WI38 (cell line): ENCODE results near the gene CEP170.

Experiments used
- H3K4me3 ChIP-seq: 2 replicates; pipeline ENCODE4 v1.5.1; 2011; ENCODE audit warnings: low read depth, mild to moderate bottlenecking, control low read depth, low read length
- TF ChIP-seq, protein P1 (sequence below): IDR thresholded peaks from 2 replicates; pipeline ENCODE4 v1.5.1; 2012; ENCODE audit warnings: low read depth, mild to moderate bottlenecking, control low read depth, low read length

The CEP170 gene

DNA sequence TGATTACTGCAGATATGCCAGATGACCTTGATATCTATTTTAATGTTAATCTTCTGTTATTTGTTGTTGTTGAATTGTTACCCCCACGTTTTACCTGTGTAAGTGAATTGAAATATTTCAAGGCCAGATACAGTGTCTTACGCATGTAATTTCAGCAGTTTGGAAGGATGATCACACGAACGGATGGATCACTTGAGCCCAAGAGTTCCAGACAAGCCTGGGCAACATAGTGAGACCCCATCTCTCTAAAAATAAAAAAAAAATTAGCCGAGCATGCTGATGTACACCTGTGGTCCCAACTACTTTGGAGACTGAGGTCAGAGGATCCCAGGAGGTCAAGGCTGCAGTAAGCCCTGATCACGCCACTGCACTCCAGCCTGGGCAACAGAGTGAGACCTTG lies 33.0 kb upstream of the CEP170 start:
- TF ChIP-seq, protein P1, sequence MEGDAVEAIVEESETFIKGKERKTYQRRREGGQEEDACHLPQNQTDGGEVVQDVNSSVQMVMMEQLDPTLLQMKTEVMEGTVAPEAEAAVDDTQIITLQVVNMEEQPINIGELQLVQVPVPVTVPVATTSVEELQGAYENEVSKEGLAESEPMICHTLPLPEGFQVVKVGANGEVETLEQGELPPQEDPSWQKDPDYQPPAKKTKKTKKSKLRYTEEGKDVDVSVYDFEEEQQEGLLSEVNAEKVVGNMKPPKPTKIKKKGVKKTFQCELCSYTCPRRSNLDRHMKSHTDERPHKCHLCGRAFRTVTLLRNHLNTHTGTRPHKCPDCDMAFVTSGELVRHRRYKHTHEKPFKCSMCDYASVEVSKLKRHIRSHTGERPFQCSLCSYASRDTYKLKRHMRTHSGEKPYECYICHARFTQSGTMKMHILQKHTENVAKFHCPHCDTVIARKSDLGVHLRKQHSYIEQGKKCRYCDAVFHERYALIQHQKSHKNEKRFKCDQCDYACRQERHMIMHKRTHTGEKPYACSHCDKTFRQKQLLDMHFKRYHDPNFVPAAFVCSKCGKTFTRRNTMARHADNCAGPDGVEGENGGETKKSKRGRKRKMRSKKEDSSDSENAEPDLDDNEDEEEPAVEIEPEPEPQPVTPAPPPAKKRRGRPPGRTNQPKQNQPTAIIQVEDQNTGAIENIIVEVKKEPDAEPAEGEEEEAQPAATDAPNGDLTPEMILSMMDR: no peak
- no peak overlapping the region for H3K4me3 ChIP-seq

DNA sequence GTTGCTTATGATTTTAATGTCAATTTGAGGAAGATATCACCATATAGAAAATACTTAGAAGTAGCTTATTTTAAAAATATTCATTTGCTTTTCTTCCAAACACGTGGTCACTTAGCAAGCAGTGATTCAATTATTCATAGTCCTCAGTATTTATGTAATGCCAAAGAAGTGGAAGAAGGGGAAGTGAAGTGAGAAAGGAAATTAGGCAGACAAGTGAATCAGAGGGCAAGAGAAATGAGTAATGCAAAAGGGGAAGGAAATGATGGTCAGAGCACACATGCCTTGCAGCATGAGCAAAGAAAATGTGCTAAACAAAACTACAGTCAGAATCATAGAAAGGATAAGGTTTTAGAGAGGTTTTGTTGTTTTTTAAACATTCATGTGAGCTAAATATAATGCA lies 32.6 kb upstream of the CEP170 start:
- TF ChIP-seq, protein P1: no peak

DNA sequence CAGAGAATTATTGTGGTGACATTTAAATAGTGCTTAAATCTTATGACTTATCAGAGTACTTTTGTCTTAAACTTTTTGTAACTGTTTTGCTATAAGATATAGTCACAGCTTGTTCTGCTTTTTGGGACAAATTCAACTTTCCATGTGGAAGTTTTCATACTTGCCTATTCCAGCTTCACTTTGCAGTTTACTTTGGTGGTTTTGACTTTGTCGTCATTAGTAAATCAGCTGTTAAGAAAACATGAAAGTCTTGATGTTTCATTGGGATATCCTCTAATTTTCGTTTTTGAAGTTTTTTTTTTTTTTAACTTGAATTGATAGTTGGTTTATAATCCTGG lies 32.0 kb upstream of the CEP170 start:
- TF ChIP-seq, protein P1: no peak
- H3K4me3 ChIP-seq: no peak overlapping the region

More for the DNA sequence above, 32.6 kb upstream of the CEP170 start:
- H3K4me3 ChIP-seq: no peak overlapping the region

DNA sequence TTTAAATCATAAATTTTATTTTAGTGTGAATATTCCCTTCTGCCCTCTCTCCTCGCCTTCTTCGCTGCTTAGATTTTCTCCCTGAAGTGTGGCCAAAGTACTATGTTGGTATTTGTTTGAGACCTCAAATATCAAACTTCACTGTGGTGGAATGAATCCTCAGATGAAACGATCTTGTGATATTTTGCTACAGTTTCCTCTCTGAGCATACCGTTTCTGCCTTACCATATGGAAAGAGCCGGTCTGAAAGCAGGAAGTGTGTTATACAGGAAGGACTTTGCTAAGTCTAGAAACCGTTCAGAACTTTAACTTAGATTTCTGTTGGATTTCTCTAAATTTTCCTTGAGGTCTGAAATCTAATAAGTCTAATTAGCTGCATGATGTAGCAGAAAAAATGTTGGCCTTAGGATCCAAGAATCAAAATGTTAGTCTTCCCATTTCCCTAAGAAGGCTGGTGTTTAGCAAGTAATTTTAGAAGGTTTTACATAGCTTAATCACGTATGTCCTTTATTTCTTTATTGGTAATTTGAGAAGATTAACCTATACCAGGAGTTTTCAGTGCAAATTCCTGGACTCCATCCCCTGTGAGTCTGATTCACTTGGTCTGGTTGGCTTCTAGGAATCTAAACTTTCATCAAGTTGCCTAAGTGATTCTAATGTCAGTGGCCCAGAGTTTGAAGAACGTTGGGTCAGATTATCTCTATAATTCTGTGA lies 31.5 kb upstream of the CEP170 start:
- no peak overlapping the region for H3K4me3 ChIP-seq
- TF ChIP-seq, protein P1: no peak

DNA sequence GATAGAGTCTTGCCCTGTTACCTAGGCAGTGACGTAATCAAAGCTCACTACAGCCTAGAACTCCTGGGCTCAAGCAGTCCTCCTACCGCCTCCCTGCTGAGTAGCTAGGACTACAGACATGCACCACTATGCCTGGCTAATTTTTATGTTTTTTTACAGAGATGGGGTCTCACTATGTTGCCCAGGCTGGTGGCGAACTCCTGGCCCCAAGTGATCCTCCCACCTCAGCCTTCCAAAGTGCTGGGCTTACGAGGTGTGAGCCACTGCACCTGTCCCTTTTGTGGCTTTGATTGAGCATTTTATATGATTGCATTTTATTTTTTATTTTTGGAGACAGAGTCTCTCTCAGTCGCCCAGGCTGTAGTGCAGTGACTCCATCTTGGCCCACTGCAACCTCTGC lies 26.6 kb upstream of the CEP170 start:
- TF ChIP-seq, protein P1: no peak

DNA sequence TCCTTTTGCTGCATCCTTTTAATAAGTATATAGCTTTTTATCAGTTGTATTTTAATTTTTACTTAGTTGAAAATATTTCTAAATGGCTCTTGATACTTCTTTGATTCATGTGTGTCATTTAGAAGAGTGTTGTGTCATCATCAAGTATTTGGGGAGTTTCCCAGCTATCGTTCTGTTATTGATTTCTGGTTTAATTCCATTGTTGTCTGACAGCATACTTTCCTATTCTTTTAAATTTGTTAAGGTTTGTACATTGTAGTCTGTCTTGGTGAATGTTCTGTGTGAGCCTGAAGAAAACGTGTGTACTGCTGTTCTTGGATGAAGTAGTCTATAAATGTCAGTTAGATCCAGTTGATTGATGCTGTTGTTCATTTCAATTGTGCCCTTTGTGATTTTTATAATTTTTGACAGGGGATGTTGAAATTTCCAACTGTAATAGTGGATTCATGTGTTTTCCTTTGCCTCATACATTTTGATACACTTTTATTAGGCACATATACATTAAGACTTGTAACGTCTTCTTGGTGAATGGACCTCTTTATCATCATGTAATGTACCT lies 25.6 kb upstream of the CEP170 start:
- TF ChIP-seq, protein P1: no peak
- H3K4me3 ChIP-seq: no peak overlapping the region

More for the DNA sequence above, 26.6 kb upstream of the CEP170 start:
- H3K4me3 ChIP-seq: no peak overlapping the region

DNA sequence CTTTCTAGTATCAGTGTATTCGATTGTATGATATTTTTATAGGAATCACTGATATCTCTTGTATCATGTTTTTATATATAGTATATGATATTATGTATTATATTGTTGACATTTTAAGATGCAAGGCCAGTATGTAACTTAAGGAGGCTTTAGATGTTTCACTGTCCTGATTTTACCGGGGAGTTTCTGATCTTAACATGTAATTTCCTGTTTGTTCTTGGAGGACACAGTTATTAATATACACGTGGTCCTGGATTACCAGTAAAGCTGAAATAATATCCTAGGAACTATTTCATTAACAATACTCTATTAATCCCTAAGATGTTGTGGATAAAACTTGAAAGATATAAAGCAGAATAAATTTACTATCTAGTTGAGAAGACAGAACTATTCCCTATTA lies 20.2 kb upstream of the CEP170 start:
- TF ChIP-seq, protein P1: no peak
- H3K4me3 ChIP-seq: no peak overlapping the region
